ENCODE data around the gene EWSR1.

EWSR1 gene

GRCh38 chr22:29346659-29347058 lies 78.6 kb downstream of the EWSR1 start:
- peaks cover 42% of the 10 kb centered on the region for H3K36me3 Mint-ChIP-seq (ENCODE audit: insufficient read depth)
- no peaks in the 10 kb centered on the region for H3K9me3 Mint-ChIP-seq
- ATAC-seq (replicated peaks; ENCODE audit: extremely low read depth, poor library complexity, severe bottlenecking) (no peak), DNase-seq (ENCODE audit: low spot score in 2 of 2) (no peak)
- H3K4me3 Mint-ChIP-seq = no peak overlapping the region
- H3K4me1 Mint-ChIP-seq = no peaks in the 10 kb centered on the region
- no peaks in the 10 kb centered on the region for H3K27me3 Mint-ChIP-seq
- H3K27ac Mint-ChIP-seq (ENCODE audit: low read depth) = no peak overlapping the region

GRCh38 chr22:29348041-29348440 lies 80.0 kb downstream of the EWSR1 start:
- peaks cover 44% of the 10 kb centered on the region for H3K36me3 Mint-ChIP-seq (ENCODE audit: insufficient read depth)
- DNase-seq (ENCODE audit: low spot score in 2 of 2) (no peak), ATAC-seq (replicated peaks; ENCODE audit: extremely low read depth, poor library complexity, severe bottlenecking) (no peak)
- H3K4me1 Mint-ChIP-seq = no peaks in the 10 kb centered on the region
- H3K27ac Mint-ChIP-seq (ENCODE audit: low read depth) = no peak overlapping the region
- no peaks in the 10 kb centered on the region for H3K27me3 Mint-ChIP-seq
- no peaks in the 10 kb centered on the region for H3K9me3 Mint-ChIP-seq
- H3K4me3 Mint-ChIP-seq = no peak overlapping the region

- H3K36me3 Mint-ChIP-seq (ENCODE audit: insufficient read depth) = peaks cover 44% of the 10 kb centered on the region
- no peaks in the 10 kb centered on the region for H3K4me1 Mint-ChIP-seq
- H3K4me3 Mint-ChIP-seq = no peak overlapping the region
- H3K9me3 Mint-ChIP-seq = no peaks in the 10 kb centered on the region
- no peak overlapping the region for H3K27ac Mint-ChIP-seq (ENCODE audit: low read depth)
- no peaks in the 10 kb centered on the region for H3K27me3 Mint-ChIP-seq
- DNase-seq (ENCODE audit: low spot score in 2 of 2) = no peak
- ATAC-seq (replicated peaks; ENCODE audit: extremely low read depth, poor library complexity, severe bottlenecking) = no peak
These were observed 80.9 kb downstream of the EWSR1 start for GRCh38 chr22:29348956-29349355.
